HG03066 (cell line): ENCODE results near the gene PROM1.

Source experiments
- ATAC-seq: cut with Tn5 transposase; IDR thresholded peaks from one replicate; pipeline ENCODE4 v1.9.1; 2021; ENCODE audit warnings: low read depth; ENCODE audit not compliant: unreplicated experiment

The PROM1 gene

DNA sequence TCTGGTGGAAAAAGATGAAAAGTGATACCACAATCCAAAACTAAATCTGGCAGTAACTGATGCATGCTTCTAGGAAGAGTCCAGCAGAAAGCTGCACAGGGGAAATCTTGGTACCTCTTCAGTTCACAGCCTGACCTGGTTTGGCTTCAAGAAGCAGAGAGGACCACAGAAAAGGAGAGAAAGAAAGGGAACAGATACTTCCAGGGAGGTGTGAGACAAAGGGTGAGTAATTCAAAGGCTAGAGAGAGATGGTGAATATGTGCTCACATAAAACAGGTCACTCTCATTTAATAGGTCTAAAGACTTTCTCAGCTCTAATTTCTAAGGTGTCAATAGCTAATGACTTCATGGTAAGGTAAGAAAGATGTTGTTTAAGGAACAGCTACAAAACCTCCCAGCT lies 132.0 kb downstream of the PROM1 start:
- no peak for ATAC-seq

DNA sequence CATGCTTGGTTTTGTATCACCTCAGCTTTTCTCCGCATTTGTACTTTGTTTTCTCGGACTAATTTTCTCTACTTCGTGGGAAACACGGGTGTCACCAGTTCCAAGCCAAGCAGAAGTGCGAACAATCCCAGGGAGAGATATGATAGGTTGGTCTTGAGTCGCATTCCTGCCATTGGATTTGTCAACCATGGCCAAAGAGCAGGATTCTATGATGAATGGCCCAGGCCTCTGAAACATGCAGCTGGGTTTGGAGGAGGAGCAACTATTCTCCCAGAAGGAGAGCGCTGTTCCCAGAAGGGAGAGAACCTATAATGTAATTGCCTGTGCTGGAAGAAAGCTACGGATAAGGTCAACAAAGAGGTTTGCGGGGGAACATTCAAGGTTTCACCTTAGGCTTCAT lies 135.0 kb downstream of the PROM1 start:
- ATAC-seq: no peak

- no peak for ATAC-seq
These were observed 136.1 kb downstream of the PROM1 start for GRCh38 chr4:15947684-15948083.

DNA sequence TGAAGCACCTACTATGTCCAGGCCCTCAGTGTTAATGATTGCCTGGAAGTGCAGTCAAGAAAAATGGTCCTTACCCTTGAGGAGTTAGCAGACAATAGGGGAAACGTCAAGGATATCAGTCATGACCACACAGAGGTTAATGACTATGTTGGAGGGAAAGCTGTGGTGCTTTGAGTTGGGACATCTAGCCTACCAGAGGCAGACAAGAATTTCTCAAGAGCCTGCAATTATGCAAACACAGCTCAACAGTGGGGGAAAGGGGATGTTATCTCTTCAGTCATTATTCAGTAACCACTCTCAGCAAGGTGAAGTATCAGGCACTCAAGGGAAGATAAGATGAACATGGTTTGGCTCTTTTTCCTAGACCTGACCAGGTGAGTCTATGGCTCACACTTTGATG lies 138.3 kb downstream of the PROM1 start:
- ATAC-seq: no peak

DNA sequence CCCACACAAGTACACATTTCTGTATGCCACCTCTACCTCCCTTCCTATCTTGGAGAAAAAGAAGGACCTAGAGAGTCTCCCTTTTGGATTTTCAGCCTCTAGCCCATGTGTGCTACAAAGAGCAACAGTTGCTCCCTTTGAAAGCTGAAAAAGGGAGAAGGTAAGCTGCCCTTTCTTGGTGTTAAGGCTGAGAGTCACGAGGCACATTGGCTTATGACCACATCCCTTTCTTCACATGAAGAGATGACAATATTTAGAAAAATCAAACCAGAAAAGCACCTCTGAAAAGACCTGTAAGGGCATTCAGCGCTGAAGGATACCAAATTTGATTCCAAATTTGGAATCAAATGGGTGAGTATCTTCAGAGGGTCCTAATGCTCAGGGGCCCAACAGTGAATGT lies 138.9 kb downstream of the PROM1 start:
- no peak for ATAC-seq

DNA sequence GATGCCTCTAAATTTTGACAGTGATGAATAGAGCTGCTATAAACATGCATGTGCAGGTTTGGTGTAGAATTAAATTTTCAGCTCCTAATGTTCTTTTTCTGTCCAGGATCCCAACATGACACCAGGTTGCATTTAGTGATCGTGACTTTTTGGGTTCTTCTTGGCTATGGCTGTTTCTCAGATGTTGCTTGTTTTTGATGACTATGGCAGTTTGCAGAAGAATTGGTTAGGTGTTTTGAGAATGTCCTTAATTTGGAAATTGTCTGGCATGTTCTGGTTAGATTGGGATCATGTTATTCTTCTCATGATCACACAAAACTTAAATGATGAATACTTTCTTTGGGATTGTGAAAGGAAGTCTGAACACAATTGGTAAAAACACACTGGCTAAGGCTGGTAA lies 141.5 kb downstream of the PROM1 start:
- ATAC-seq: no peak

GRCh38 chr4:15938640-15939039 lies 145.2 kb downstream of the PROM1 start, which contains the start of gene FGFBP1:
FGFBP1 (minus strand) TSS chr4:15938740; CDS start chr4:15936632, 2,108 bp downstream.
- no peak for ATAC-seq

DNA sequence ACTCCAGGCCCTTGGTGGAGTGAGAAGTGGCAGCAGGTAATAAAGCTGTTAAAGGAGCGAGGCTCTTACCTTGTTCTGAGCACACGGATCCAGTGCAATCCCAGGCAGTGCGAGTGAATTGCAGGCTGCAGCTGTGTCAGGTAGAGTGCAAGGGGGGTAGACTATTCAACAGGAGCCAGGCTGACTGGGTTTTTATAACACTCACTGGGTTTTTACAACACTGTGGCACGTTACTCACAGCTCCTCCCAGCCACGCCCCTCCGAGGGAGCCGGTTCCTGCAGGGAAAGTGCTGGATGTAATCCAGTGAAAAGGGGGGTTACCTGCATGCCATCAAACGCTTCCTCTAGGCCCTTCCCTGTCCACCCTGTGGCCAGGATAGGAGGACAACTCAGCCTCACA lies 145.6 kb downstream of the PROM1 start:
- ATAC-seq: no peak

DNA sequence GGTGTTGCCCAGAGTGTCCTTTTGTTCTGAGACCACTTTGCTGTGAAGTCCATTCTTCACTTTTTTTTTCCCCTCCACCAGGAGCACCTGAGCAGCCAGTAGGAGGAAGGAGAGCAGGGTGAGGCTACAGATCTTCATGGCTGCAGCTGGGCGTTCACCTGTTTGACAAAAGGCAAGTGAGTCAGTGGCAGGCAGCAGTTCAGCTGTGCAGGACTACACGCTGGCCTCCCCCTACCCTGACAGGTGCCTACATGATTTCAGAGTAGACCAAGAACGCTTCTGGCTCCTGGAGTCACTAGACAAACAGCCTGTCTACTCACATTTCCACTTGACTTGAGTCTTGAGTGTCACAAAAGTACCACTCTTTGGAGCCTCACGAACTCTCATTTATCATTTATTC lies 147.3 kb downstream of the PROM1 start:
- no peak for ATAC-seq

DNA sequence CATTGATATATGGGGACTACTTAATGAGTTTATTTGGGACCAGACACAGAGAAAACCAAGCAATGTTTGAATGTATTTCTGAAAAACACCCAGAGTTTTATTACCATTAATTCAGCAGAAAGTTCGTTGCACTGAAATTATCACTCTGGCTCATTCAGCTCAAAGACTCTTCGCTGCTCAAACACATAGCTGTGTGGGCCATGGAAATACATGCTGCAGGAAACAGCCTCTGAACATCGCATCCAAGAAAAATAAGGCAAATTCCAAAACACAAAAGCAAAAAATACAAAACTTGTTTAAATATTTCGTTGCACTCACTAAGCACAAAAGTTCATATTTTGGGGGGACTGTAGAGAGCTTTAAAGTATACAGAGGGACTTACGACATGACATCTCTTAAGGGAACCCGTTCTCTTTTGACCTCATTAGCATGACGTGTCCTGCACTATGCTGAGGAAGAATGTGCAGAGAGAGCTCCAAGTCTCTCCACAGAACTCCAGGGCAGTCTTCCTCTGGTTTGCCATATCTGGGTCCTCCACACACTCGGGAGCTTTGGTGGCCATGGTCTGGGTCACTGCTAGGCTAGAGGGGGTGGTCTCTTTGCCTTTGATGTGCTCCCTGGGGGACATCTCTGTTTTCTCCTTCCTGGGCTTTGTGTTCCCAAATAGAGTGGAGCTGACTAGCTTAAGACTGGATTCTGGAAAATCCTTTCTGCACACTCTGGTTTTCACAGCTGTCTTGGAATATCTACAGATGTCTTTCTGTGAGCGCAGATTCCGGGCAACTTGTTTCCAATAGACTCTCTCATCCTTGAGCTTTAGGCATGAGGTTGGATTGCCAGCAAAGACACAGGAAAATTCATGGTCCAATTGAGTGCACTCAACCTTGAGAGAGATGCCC lies 148.1 kb downstream of the PROM1 start:
- no peak for ATAC-seq

GRCh38 chr4:15934259-15934658 lies 149.6 kb downstream of the PROM1 start:
- ATAC-seq: no peak

- ATAC-seq: no peak
These were observed 152.2 kb downstream of the PROM1 start for GRCh38 chr4:15931451-15932210.

GRCh38 chr4:15930314-15930713 lies 153.5 kb downstream of the PROM1 start:
- ATAC-seq: no peak

GRCh38 chr4:15929540-15929939 lies 154.3 kb downstream of the PROM1 start:
- ATAC-seq: no peak

DNA sequence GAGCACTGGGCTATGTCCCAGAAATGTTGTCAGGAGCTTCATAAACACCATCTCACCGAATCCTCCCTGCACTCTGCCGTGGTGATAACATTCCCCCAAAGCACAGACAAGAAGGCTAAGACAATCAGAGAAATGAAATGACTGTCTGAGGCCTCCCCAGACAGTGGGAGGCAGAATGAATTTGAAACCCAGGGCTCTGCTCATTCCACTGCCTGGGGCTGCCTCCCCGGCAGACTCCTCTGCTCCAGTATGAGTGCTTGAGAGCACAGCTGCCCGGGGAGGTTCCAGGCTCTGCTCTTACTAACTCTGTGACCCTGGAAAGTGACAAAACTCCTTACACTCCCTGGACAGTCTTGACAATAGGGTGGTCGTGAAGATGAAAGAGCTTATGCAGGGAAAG lies 154.9 kb downstream of the PROM1 start:
- no peak for ATAC-seq

DNA sequence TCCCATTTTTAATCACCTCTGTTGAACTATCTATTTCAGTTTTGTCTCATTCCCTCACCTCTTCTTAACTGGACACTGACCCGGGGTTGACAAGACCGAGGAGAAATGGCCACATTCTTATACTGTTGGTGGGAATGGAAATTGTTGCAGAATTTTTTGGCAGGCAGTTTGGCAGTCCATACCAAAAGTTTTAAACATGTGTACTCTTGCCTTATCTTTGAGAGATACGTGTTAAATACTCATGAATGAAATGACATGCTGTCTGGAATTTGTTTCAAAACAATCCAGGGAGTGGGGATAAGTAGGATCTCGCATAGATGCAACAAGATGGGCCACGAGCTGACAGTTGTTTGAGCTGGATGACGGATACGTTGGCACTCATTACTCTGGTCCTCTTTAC lies 157.3 kb downstream of the PROM1 start:
- no peak for ATAC-seq

DNA sequence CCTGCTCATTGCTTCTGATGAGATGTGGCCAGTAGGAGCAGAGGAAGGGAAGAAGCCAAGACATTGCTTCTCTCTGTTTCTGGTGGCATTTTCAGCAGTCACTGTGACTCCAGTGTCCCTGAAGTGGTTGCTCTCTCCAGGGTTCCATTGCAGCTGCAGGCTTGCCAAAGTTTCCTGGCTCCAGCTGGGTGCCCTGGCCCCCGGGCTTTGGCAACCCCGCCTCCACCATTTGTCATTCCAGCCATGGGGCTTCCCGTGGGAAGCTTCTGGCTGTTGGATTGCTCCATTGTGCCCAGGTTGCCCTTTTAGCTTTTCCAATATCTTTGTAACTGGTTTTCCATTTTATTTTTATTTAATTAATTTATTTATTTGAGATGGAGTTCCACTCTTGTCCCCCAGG lies 158.0 kb downstream of the PROM1 start:
- no peak for ATAC-seq

DNA sequence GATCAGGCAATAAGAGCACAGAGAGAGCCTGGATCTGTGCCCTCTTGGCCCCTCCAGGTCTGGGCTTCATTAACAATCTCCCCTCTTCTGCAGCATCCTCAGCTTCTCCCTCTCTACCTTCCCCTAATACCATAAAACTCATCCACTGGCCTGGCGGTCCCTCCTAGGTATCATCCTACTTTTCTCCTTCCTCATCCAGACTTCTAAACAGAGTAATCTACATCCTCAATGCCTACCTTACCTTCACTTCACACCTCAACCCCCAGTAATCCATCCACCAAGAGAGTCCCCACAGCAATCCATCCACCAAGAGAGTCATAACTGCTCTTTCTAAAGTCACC lies 162.3 kb downstream of the PROM1 start:
- no peak for ATAC-seq

DNA sequence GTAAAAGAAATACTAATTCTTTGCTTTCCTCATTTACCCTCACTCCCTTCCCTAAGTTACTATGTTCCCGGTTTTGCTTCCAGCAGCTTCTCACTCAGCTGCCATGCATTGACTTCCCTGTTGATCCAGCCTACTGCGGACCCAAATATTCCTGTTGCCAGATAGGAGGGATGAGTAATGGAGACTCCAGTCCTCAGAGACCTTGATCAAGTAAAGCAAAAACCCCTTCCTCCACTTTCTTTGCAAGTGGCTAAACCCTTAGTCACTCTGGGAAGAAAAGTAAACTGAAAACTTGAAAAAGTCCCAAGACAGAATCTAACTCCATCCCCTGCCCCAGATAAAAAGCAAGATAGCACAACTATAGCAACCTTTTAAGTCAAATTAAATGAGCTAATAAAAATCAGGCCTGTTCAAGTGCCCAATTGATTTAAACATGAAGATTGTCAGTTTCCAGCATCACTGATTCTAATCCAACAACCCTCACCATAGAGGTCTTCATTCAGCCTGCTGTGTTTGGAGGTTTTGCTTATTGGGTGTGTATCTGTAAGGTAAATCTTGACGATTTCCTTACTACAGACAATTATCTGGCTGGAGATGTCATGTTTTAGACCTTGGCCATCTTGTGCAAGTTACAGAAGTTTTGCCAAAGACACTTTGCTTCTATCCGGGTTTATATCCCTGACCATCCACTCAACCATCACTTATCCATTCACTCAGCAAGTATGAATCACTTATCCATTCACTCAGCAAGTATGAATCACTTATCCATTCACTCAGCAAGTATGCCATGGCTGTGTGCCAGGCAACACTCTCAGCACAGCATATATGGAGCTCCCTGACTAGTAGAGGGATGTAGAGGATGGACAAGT lies 162.9 kb downstream of the PROM1 start:
- ATAC-seq: no peak

DNA sequence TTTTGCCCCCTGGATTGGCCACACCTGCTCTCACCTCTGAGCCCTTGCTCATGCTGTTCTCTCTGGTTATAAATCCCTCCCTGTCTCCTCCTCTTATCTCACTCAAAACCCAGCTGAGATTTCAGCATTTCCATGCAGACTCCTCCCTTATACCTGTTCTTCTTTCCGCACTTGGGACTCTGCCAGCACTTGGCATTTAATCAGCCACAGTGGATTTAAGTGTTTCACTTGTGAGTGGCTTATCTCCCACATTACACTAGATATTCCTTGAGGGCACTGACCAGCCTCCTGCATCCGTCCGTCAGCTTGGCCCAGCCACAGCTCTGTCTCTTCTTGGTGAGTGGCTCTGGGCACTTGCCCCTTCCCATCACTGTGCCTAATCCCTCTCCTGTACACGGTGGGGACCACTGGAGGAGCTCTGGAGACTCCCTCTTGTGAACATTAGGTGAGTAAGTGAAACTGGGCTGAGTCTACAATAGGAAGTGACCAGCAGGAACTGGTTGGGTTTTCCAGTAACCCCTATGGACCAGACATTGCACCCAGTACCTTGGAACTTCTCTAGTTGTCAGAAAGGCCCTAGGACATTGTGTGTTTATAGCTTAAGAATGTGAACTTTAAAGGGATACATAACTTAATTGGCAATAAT lies 165.2 kb downstream of the PROM1 start:
- ATAC-seq: no peak
